ENCODE measurements around the gene C1QTNF6.
"Not testable (repeated sequence)": the region's sequence is repeated elsewhere in the genome, so short reads cannot be mapped to it uniquely, and the experiment has no call there.

C1QTNF6 gene

GRCh38 chr22:37208401-37209139 lies 20.5 kb upstream of the C1QTNF6 start:
- in situ Hi-C loops (cut with MboI; ENCODE audit: low sequenced_read_pairs) = no loop called here

- in situ Hi-C loops (cut with MboI; ENCODE audit: low sequenced_read_pairs) = no loop called here
Observed at GRCh38 chr22:37207981-37208380, 19.9 kb upstream of the C1QTNF6 start.

GRCh38 chr22:37206841-37207821 lies 19.1 kb upstream of the C1QTNF6 start:
- in situ Hi-C loops (cut with MboI; ENCODE audit: low sequenced_read_pairs) = no loop called here

- in situ Hi-C loops (cut with MboI; ENCODE audit: low sequenced_read_pairs) = no loop called here
Observed at GRCh38 chr22:37206118-37206840, 18.2 kb upstream of the C1QTNF6 start.

- in situ Hi-C loops (cut with MboI; ENCODE audit: low sequenced_read_pairs) = no loop called here
Observed at GRCh38 chr22:37205046-37205445, 17.0 kb upstream of the C1QTNF6 start.

GRCh38 chr22:37204045-37204655 lies 16.1 kb upstream of the C1QTNF6 start:
- in situ Hi-C loops (cut with MboI; ENCODE audit: low sequenced_read_pairs) = no loop called here

- in situ Hi-C loops (cut with MboI; ENCODE audit: low sequenced_read_pairs) = no loop called here
Observed at GRCh38 chr22:37203354-37204044, 15.5 kb upstream of the C1QTNF6 start.

GRCh38 chr22:37202716-37203115 lies 14.7 kb upstream of the C1QTNF6 start:
- in situ Hi-C loops (cut with MboI; ENCODE audit: low sequenced_read_pairs) = no loop called here

GRCh38 chr22:37202001-37202555 lies 14.0 kb upstream of the C1QTNF6 start:
- in situ Hi-C loops (cut with MboI; ENCODE audit: low sequenced_read_pairs) = no loop called here

- in situ Hi-C loops (cut with MboI; ENCODE audit: low sequenced_read_pairs) = not testable (repeated sequence)
Observed at GRCh38 chr22:37201443-37201820, 13.4 kb upstream of the C1QTNF6 start.

GRCh38 chr22:37199760-37200108 lies 11.7 kb upstream of the C1QTNF6 start:
- in situ Hi-C loops (cut with MboI; ENCODE audit: low sequenced_read_pairs) = no loop called here

GRCh38 chr22:37199103-37199759 lies 11.2 kb upstream of the C1QTNF6 start:
- in situ Hi-C loops (cut with MboI; ENCODE audit: low sequenced_read_pairs) = no loop called here

GRCh38 chr22:37198258-37199102 lies 10.4 kb upstream of the C1QTNF6 start:
- in situ Hi-C loops (cut with MboI; ENCODE audit: low sequenced_read_pairs) = no loop called here

GRCh38 chr22:37197451-37198257 lies 9.6 kb upstream of the C1QTNF6 start:
- in situ Hi-C loops (cut with MboI; ENCODE audit: low sequenced_read_pairs) = no loop called here

- in situ Hi-C loops (cut with MboI; ENCODE audit: low sequenced_read_pairs) = no loop called here
Observed at GRCh38 chr22:37196539-37197450, 8.7 kb upstream of the C1QTNF6 start.

- in situ Hi-C loops (cut with MboI; ENCODE audit: low sequenced_read_pairs) = no loop called here
Observed at GRCh38 chr22:37195921-37196320, 7.9 kb upstream of the C1QTNF6 start.

- in situ Hi-C loops (cut with MboI; ENCODE audit: low sequenced_read_pairs) = no loop called here
Observed at GRCh38 chr22:37194750-37195149, 6.7 kb upstream of the C1QTNF6 start.
